GM12878 (cell line): ENCODE measurements around the gene SMIM7. TPM values are rescaled to one million over a fixed set of nuclear protein-coding genes. Genes with fewer than 3 reads are reported as not detected.

ENCODE experiments used
- BHLHE40 ChIP-seq, 2 experiments: fragments of 450-650 bp in 1 of 2; IDR thresholded peaks; 2 replicates each; pipeline ENCODE4 v1.6.1; 2011 to 2017; ENCODE audit warnings: low read depth in 2 of 2, borderline replicate concordance in 1 of 2, improper control_type of control experiment in 1 of 2, low read length in 1 of 2, mild to moderate bottlenecking in 1 of 2
- EED ChIP-seq: sonication (generic); IDR thresholded peaks from 2 replicates; pipeline ENCODE4 v1.6.1; 2016; ENCODE audit warnings: antibody characterized with exemption, low read depth
- HDGF ChIP-seq: fragments of 450-650 bp; IDR thresholded peaks from 2 replicates; pipeline ENCODE4 v1.6.1; 2016; ENCODE audit warnings: antibody characterized with exemption
- SREBF2 ChIP-seq: IDR thresholded peaks from 2 replicates; pipeline ENCODE4 v1.6.1; 2012; ENCODE audit warnings: mild to moderate bottlenecking, low read length
- TCF12 ChIP-seq: IDR thresholded peaks from 2 replicates; pipeline ENCODE4 v1.6.1; 2011; ENCODE audit warnings: low read depth, mild to moderate bottlenecking, low read length
- polyA plus RNA-seq, 11 experiments: library from polyadenylated mRNA; depleted of rRNA in 4 of 11; unstranded in 6 of 11; stranded (reverse) in 5 of 11; fragments of >200 nt; fragmentation: Nextera tagmentation in 4 of 11; fragmentation: Illumina TruSeq in 1 of 11; extraction: Ambion mirVana in 4 of 11; extraction: Trizol in 1 of 11; gene quantifications; 1 replicate in 1 of 11; 2 replicates in 10 of 11; pipeline versions ENCODE4 v1.2.1 to v1.2.3, GENCODE V29; 2011 to 2016; ENCODE audit warnings: inconsistent platforms in 2 of 11, missing spikeins in 2 of 11, low read depth in 1 of 11
- total RNA-seq, 4 experiments: library from RNA; depleted of rRNA in 3 of 4; stranded (reverse); fragments of >200 nt in 3 of 4; fragmentation: Illumina TruSeq in 1 of 4; extraction: Trizol in 1 of 4; gene quantifications; 2 replicates each; pipeline versions ENCODE4 v1.2.1 to v1.2.3, GENCODE V29; 2013 to 2021
- TF ChIP-seq, protein P1 (sequence below): IDR thresholded peaks from 2 replicates; pipeline ENCODE4 v1.6.1; 2012; ENCODE audit warnings: mild to moderate bottlenecking, low read depth, low read length
- TF ChIP-seq, protein P2 (sequence below): IDR thresholded peaks from 2 replicates; pipeline ENCODE4 v1.6.1; 2011; ENCODE audit warnings: borderline replicate concordance, low read depth, mild to moderate bottlenecking, moderate library complexity, low read length; ENCODE audit not compliant: insufficient read depth, poor library complexity, severe bottlenecking
- TF ChIP-seq, protein P3 (sequence below): fragments of 450-650 bp; IDR thresholded peaks from 2 replicates; pipeline ENCODE4 v1.6.1; 2017; ENCODE audit warnings: mild to moderate bottlenecking, low read depth, inconsistent platforms; ENCODE audit not compliant: poor library complexity, severe bottlenecking
- TF ChIP-seq, protein P4 (sequence below): IDR thresholded peaks from 2 replicates; pipeline ENCODE4 v1.6.1; 2011; ENCODE audit warnings: mild to moderate bottlenecking, low read depth, low read length, moderate library complexity; ENCODE audit not compliant: insufficient replicate concordance
- TF ChIP-seq, protein P5 (sequence below): IDR thresholded peaks from 2 replicates; pipeline ENCODE4 v1.6.1; 2012; ENCODE audit warnings: improper control_type of control experiment, low read depth, low read length; ENCODE audit not compliant: insufficient replicate concordance
- TF ChIP-seq, protein P6 (sequence below): IDR thresholded peaks from 2 replicates; pipeline ENCODE4 v1.6.1; 2012; ENCODE audit warnings: low read length, inconsistent platforms

The SMIM7 gene
- total and polyA plus RNA-seq, 10 of the 15 experiments (the other 5 are each of a cell fraction or from before 2014, with no cell fraction given): 45.7 to 170 (median 70.8) TPM

DNA sequence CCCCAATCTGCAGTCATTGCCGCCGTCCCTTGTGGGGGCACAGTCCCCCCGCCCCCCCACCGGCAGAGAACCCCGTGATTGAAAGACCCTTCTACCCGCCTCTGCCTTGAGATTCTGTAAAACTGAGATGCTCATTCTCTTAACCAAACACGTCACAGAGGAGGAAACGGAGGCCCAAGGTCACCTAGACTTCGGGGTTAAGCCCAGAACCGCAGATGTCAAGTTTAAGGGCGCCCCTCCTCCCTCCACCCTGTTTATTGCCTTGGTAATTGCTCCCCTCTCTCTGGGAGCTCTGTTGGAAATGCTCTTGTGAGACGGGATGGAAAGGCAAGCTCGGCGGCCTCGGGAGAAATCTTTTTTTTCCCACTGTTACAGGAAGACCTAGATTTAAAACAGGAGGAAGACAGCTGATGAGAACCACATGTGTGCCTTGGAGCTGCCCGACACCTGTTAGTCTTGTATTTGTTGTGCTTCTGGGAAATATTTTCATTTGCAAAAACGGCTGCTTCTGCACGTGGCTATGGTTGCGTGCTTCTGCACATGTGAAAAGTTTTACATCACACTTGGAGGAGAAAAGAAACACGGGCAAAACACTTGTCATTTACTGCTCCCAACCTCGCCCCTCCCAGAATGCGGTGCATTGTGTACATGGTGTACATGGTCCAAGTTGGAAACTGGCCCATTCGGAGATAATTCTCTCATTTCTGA is 30.8 kb downstream of the SMIM7 start (continued):
- TF ChIP-seq, protein P1, sequence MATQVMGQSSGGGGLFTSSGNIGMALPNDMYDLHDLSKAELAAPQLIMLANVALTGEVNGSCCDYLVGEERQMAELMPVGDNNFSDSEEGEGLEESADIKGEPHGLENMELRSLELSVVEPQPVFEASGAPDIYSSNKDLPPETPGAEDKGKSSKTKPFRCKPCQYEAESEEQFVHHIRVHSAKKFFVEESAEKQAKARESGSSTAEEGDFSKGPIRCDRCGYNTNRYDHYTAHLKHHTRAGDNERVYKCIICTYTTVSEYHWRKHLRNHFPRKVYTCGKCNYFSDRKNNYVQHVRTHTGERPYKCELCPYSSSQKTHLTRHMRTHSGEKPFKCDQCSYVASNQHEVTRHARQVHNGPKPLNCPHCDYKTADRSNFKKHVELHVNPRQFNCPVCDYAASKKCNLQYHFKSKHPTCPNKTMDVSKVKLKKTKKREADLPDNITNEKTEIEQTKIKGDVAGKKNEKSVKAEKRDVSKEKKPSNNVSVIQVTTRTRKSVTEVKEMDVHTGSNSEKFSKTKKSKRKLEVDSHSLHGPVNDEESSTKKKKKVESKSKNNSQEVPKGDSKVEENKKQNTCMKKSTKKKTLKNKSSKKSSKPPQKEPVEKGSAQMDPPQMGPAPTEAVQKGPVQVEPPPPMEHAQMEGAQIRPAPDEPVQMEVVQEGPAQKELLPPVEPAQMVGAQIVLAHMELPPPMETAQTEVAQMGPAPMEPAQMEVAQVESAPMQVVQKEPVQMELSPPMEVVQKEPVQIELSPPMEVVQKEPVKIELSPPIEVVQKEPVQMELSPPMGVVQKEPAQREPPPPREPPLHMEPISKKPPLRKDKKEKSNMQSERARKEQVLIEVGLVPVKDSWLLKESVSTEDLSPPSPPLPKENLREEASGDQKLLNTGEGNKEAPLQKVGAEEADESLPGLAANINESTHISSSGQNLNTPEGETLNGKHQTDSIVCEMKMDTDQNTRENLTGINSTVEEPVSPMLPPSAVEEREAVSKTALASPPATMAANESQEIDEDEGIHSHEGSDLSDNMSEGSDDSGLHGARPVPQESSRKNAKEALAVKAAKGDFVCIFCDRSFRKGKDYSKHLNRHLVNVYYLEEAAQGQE: no peak
- TF ChIP-seq, protein P2, sequence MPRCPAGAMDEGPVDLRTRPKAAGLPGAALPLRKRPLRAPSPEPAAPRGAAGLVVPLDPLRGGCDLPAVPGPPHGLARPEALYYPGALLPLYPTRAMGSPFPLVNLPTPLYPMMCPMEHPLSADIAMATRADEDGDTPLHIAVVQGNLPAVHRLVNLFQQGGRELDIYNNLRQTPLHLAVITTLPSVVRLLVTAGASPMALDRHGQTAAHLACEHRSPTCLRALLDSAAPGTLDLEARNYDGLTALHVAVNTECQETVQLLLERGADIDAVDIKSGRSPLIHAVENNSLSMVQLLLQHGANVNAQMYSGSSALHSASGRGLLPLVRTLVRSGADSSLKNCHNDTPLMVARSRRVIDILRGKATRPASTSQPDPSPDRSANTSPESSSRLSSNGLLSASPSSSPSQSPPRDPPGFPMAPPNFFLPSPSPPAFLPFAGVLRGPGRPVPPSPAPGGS: peak; percentile 7
- TF ChIP-seq HDGF (no peak), TCF12 (no peak), SREBF2 (no peak), EED (no peak), BHLHE40 (IDR thresholded peaks at IDR 0.05; ENCODE audit: borderline replicate concordance in 1 of 2, low read depth in 2 of 2, low read length in 1 of 2) (peak; percentile 70 to 85)
- TF ChIP-seq, protein P3, sequence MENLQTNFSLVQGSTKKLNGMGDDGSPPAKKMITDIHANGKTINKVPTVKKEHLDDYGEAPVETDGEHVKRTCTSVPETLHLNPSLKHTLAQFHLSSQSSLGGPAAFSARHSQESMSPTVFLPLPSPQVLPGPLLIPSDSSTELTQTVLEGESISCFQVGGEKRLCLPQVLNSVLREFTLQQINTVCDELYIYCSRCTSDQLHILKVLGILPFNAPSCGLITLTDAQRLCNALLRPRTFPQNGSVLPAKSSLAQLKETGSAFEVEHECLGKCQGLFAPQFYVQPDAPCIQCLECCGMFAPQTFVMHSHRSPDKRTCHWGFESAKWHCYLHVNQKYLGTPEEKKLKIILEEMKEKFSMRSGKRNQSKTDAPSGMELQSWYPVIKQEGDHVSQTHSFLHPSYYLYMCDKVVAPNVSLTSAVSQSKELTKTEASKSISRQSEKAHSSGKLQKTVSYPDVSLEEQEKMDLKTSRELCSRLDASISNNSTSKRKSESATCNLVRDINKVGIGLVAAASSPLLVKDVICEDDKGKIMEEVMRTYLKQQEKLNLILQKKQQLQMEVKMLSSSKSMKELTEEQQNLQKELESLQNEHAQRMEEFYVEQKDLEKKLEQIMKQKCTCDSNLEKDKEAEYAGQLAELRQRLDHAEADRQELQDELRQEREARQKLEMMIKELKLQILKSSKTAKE: peak; percentile 39
- TF ChIP-seq, protein P4, sequence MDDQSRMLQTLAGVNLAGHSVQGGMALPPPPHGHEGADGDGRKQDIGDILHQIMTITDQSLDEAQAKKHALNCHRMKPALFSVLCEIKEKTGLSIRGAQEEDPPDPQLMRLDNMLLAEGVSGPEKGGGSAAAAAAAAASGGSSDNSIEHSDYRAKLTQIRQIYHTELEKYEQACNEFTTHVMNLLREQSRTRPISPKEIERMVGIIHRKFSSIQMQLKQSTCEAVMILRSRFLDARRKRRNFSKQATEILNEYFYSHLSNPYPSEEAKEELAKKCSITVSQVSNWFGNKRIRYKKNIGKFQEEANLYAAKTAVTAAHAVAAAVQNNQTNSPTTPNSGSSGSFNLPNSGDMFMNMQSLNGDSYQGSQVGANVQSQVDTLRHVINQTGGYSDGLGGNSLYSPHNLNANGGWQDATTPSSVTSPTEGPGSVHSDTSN: no peak
- TF ChIP-seq, protein P5, sequence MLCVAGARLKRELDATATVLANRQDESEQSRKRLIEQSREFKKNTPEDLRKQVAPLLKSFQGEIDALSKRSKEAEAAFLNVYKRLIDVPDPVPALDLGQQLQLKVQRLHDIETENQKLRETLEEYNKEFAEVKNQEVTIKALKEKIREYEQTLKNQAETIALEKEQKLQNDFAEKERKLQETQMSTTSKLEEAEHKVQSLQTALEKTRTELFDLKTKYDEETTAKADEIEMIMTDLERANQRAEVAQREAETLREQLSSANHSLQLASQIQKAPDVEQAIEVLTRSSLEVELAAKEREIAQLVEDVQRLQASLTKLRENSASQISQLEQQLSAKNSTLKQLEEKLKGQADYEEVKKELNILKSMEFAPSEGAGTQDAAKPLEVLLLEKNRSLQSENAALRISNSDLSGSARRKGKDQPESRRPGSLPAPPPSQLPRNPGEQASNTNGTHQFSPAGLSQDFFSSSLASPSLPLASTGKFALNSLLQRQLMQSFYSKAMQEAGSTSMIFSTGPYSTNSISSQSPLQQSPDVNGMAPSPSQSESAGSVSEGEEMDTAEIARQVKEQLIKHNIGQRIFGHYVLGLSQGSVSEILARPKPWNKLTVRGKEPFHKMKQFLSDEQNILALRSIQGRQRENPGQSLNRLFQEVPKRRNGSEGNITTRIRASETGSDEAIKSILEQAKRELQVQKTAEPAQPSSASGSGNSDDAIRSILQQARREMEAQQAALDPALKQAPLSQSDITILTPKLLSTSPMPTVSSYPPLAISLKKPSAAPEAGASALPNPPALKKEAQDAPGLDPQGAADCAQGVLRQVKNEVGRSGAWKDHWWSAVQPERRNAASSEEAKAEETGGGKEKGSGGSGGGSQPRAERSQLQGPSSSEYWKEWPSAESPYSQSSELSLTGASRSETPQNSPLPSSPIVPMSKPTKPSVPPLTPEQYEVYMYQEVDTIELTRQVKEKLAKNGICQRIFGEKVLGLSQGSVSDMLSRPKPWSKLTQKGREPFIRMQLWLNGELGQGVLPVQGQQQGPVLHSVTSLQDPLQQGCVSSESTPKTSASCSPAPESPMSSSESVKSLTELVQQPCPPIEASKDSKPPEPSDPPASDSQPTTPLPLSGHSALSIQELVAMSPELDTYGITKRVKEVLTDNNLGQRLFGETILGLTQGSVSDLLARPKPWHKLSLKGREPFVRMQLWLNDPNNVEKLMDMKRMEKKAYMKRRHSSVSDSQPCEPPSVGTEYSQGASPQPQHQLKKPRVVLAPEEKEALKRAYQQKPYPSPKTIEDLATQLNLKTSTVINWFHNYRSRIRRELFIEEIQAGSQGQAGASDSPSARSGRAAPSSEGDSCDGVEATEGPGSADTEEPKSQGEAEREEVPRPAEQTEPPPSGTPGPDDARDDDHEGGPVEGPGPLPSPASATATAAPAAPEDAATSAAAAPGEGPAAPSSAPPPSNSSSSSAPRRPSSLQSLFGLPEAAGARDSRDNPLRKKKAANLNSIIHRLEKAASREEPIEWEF: no peak
- TF ChIP-seq, protein P6, sequence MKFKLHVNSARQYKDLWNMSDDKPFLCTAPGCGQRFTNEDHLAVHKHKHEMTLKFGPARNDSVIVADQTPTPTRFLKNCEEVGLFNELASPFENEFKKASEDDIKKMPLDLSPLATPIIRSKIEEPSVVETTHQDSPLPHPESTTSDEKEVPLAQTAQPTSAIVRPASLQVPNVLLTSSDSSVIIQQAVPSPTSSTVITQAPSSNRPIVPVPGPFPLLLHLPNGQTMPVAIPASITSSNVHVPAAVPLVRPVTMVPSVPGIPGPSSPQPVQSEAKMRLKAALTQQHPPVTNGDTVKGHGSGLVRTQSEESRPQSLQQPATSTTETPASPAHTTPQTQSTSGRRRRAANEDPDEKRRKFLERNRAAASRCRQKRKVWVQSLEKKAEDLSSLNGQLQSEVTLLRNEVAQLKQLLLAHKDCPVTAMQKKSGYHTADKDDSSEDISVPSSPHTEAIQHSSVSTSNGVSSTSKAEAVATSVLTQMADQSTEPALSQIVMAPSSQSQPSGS: peak; percentile 67; the same call in 1 of the 2 replicates
